HAP-1 (cell line): ENCODE measurements around the gene SRD5A2.

Experiments used
- DNase-seq, 2 experiments: peaks; one replicate each; pipeline ENCODE4 v3.0.0-alpha.2; 2016 to 2020; ENCODE audit warnings: low spot score in 2 of 2
- H3K27me3 ChIP-seq: fragments of 250-450 bp; sonication (Bioruptor Pico); 2 replicates; pipeline ENCODE4 v1.5.1; 2020; ENCODE audit warnings: low read depth, mild to moderate bottlenecking, moderate library complexity
- H3K36me3 ChIP-seq: fragments of 250-450 bp; sonication (Bioruptor Pico); replicated peaks from 2 replicates; pipeline ENCODE4 v1.5.1; 2020; ENCODE audit warnings: mild to moderate bottlenecking
- H3K4me1 ChIP-seq: fragments of 250-450 bp; sonication (Bioruptor Pico); 2 replicates; pipeline ENCODE4 v1.5.1; 2020; ENCODE audit warnings: mild to moderate bottlenecking
- H3K4me3 ChIP-seq: fragments of 250-450 bp; sonication (Bioruptor Pico); 2 replicates; pipeline ENCODE4 v1.5.1; 2020; ENCODE audit warnings: mild to moderate bottlenecking, moderate library complexity
- H3K9me3 ChIP-seq: fragments of 250-450 bp; sonication (Bioruptor Pico); 2 replicates; pipeline ENCODE4 v1.5.1; 2020; ENCODE audit warnings: mild to moderate bottlenecking, moderate library complexity
- in situ Hi-C: fragments of 300-500 bp; cut with MboI; formaldehyde crosslinking; loops from 3 replicates; pipeline ENCODE4 v1.14.3; 2020; ENCODE audit warnings: low sequenced_read_pairs, inconsistent platforms, mixed read lengths

Gene SRD5A2

GRCh38 chr2:31474296-31474695, 106.4 kb downstream of the SRD5A2 start:
- in situ Hi-C loops, result no loop called here
- no peaks in the 10 kb centered on the region for H3K9me3 ChIP-seq
- no peaks in the 10 kb centered on the region for H3K4me1 ChIP-seq
- H3K27me3 ChIP-seq, result no peaks in the 10 kb centered on the region
- no peak overlapping the region for H3K4me3 ChIP-seq
- no peaks in the 10 kb centered on the region for H3K36me3 ChIP-seq
- DNase-seq, result no peak
